ENCODE results near the gene SUN3.

DNA sequence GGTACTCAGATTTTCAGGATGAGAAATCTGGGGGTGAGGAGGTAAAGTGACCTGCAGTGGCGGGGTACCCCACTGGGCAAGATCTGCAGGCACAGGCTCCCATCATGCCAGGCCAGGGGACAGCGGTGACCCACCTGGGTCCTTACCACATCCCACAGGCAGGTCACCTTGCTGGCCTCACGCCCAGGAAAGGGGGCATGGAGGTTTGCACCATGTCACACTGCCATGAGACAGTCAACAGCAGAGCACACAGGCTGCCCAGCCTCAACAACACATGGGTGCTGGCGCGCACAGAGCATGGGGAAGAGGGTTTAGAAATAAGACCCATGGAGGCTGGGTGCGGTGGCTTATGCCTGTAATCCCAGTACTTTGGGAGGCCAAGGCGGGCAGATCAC is 81.6 kb downstream of the SUN3 start:
- TF ChIP-seq POLR2A (IDR thresholded peaks at IDR 0.05) (no peak), EP300 (IDR thresholded peaks at IDR 0.05) (no peak)
- TF ChIP-seq, protein P1, sequence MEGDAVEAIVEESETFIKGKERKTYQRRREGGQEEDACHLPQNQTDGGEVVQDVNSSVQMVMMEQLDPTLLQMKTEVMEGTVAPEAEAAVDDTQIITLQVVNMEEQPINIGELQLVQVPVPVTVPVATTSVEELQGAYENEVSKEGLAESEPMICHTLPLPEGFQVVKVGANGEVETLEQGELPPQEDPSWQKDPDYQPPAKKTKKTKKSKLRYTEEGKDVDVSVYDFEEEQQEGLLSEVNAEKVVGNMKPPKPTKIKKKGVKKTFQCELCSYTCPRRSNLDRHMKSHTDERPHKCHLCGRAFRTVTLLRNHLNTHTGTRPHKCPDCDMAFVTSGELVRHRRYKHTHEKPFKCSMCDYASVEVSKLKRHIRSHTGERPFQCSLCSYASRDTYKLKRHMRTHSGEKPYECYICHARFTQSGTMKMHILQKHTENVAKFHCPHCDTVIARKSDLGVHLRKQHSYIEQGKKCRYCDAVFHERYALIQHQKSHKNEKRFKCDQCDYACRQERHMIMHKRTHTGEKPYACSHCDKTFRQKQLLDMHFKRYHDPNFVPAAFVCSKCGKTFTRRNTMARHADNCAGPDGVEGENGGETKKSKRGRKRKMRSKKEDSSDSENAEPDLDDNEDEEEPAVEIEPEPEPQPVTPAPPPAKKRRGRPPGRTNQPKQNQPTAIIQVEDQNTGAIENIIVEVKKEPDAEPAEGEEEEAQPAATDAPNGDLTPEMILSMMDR (IDR thresholded peaks at IDR 0.05): no peak
